ENCODE results near the gene TAF12. TPM values are rescaled to one million over a fixed set of nuclear protein-coding genes. Genes with fewer than 3 reads are reported as not detected.
"Not testable (repeated sequence)": the region's sequence is repeated elsewhere in the genome, so short reads cannot be mapped to it uniquely, and the experiment has no call there.

Gene TAF12, protein sequence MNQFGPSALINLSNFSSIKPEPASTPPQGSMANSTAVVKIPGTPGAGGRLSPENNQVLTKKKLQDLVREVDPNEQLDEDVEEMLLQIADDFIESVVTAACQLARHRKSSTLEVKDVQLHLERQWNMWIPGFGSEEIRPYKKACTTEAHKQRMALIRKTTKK
- polyA plus RNA-seq (44.7 to 56.9 TPM (median 45.2 TPM) in 3 replicates), polyA minus RNA-seq (6.4 to 22.3 TPM (median 22.0 TPM) in 3 replicates)
- 59.2 TPM for polyA plus RNA-seq (2011; ENCODE audit: low read depth)
- polyA plus RNA-seq (2011; cell fraction: cytosol; rRNA removed), result 44.1 and 53.6 TPM in 2 replicates
- 24.6 and 28.0 TPM in 2 replicates for polyA plus RNA-seq (2011; cell fraction: nucleus; rRNA removed)
- polyA plus RNA-seq (2012; ENCODE audit: low replicate concordance), result 35.3 and 35.8 TPM in 2 replicates
- polyA minus RNA-seq (2011; cell fraction: cytosol; rRNA and poly(A)+ RNA removed), result 14.6 TPM
- polyA minus RNA-seq (2011; cell fraction: nucleus; rRNA and poly(A)+ RNA removed), result 4.5 and 7.1 TPM in 2 replicates

DNA sequence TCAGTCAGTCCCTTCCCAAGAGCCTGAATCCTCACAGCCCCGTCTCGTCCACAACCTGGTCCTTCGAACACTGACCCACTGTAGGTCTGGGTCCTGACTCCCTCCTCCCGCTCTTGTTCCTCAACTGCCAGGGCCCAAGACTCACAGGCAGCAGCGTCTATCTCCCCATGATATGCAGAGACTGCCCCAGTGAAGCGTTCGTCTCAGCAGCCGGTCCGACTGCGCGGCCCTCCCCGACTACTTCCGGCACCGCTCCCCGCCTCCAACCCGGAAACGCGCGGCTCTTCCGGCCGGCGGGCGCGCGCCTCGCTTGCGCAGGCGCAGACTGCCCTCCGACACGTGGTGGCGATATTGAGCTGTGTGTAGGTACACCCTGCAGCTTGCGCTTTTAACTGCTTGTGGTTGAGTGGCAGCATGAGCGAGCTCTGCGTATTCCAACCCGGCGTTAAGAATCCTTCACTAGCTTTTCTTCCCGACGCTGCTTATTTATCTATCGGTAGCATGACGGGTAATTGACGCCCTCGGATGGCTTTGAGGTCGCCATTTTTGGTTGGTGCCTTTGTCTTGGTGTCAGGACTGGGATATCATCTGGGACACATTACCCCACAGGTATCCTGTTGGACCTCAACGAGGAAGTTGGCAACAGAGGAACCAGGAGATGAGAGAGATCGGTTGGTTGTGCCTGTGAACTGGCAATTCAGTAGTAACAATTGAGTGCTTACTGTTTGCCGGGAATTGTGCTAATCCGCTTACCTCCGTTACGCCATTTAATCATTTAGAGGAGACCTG, at the start of gene TAF12:
TAF12 (minus strand) TSS at position 221 of the 789 bp plus-strand sequence. CDS start 20,986 bp downstream, outside the sequence.
- H3K36me3 ChIP-seq (ENCODE audit: control insufficient read depth in 2 of 2, extremely low read depth in 1 of 2, insufficient read depth in 2 of 2, low read length in 2 of 2), result no peaks in the 10 kb centered on the region
- FAIRE-seq, result no peak

DNA sequence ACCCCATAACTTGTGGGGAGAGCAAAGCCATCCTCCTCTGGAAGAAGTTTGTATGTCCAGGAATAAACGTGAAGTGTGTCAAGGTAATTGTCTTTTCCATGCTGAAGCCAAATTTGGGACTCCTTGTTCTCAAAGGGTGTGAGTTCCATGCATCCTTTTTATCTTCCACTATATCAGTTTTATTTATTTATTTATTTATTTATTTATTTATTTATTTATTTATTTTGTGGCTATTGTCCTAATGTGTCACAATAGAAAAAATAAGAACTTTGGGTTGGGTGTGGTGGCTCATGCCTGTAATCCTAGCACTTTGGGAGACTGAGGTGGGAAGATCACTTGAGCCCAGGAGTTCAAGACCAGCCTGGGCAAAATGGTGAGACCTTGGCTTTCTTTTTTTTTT, 48.8 kb upstream of the TAF12 start:
- dilution Hi-C loops (cut with MboI; ENCODE audit: extremely low pct_ligation_motif_present, low sequenced_read_pairs); H3K9ac ChIP-seq (ENCODE audit: control insufficient read depth, extremely low read depth, insufficient read depth, low read length); FAIRE-seq; H3K27me3 ChIP-seq (ENCODE audit: control insufficient read depth, extremely low read depth, insufficient read depth, low read length); H3K4me1 ChIP-seq (ENCODE audit: control insufficient read depth, extremely low read depth, insufficient read depth, low read length); H3K9me1 ChIP-seq (ENCODE audit: control insufficient read depth, extremely low read depth, insufficient read depth, low read length); DNase-seq (ENCODE audit: low read depth, low spot score); H3K27ac ChIP-seq (ENCODE audit: control insufficient read depth, insufficient read depth, low read length); H2AFZ ChIP-seq (ENCODE audit: control insufficient read depth, low read length); H4K20me1 ChIP-seq (ENCODE audit: control insufficient read depth, extremely low read depth, insufficient read depth, low read length); H3K9me3 ChIP-seq (ENCODE audit: control insufficient read depth, low read depth, low read length); H3K79me2 ChIP-seq (ENCODE audit: control insufficient read depth, insufficient read depth, low read length); H3K4me3 ChIP-seq (ENCODE audit: control insufficient read depth in 2 of 3, extremely low read depth in 1 of 3, insufficient read depth in 2 of 3, low read depth in 1 of 3, low read length in 3 of 3); H3K4me2 ChIP-seq (ENCODE audit: control insufficient read depth, extremely low read depth, insufficient read depth, low read depth, low read length); H3K36me3 ChIP-seq (ENCODE audit: control insufficient read depth in 2 of 2, extremely low read depth in 1 of 2, insufficient read depth in 2 of 2, low read length in 2 of 2): not testable (repeated sequence)

More for the DNA sequence above, at the start of gene TAF12:
- Histone ChIP-seq H3K79me2 (ENCODE audit: control insufficient read depth, insufficient read depth, low read length) (peaks cover 19% of the 10 kb centered on the region), H3K27me3 (ENCODE audit: control insufficient read depth, extremely low read depth, insufficient read depth, low read length) (no peaks in the 10 kb centered on the region), H2AFZ (ENCODE audit: control insufficient read depth, low read length) (peak within 1 kb of the TSS; percentile 88), H3K4me1 (ENCODE audit: control insufficient read depth, extremely low read depth, insufficient read depth, low read length) (peaks cover 24% of the 10 kb centered on the region), H4K20me1 (ENCODE audit: control insufficient read depth, extremely low read depth, insufficient read depth, low read length) (no peaks in the 10 kb centered on the region), H3K9me3 (ENCODE audit: control insufficient read depth, low read depth, low read length) (no peaks in the 10 kb centered on the region), H3K4me2 (ENCODE audit: control insufficient read depth, extremely low read depth, insufficient read depth, low read depth, low read length) (peak within 1 kb of the TSS; percentile 93), H3K9ac (ENCODE audit: control insufficient read depth, extremely low read depth, insufficient read depth, low read length) (peak within 1 kb of the TSS; percentile 92), H3K27ac (ENCODE audit: control insufficient read depth, insufficient read depth, low read length) (peak within 1 kb of the TSS; percentile 98), H3K4me3 (ENCODE audit: control insufficient read depth in 2 of 3, extremely low read depth in 1 of 3, insufficient read depth in 2 of 3, low read depth in 1 of 3, low read length in 3 of 3) (peak within 1 kb of the TSS; percentile 83 to 86 (median 85)), H3K9me1 (ENCODE audit: control insufficient read depth, extremely low read depth, insufficient read depth, low read length) (no peaks in the 10 kb centered on the region)
- DNase-seq (ENCODE audit: low read depth, low spot score), result peak; percentile 88
- TF ChIP-seq EZH2 (IDR thresholded peaks at IDR 0.05; ENCODE audit: low read length), result no peak
- TF ChIP-seq, protein P1, sequence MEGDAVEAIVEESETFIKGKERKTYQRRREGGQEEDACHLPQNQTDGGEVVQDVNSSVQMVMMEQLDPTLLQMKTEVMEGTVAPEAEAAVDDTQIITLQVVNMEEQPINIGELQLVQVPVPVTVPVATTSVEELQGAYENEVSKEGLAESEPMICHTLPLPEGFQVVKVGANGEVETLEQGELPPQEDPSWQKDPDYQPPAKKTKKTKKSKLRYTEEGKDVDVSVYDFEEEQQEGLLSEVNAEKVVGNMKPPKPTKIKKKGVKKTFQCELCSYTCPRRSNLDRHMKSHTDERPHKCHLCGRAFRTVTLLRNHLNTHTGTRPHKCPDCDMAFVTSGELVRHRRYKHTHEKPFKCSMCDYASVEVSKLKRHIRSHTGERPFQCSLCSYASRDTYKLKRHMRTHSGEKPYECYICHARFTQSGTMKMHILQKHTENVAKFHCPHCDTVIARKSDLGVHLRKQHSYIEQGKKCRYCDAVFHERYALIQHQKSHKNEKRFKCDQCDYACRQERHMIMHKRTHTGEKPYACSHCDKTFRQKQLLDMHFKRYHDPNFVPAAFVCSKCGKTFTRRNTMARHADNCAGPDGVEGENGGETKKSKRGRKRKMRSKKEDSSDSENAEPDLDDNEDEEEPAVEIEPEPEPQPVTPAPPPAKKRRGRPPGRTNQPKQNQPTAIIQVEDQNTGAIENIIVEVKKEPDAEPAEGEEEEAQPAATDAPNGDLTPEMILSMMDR (optimal IDR thresholded peaks at IDR 0.05 in 1 of 3, IDR thresholded peaks at IDR 0.05 in 1 of 3, conservative IDR thresholded peaks at IDR 0.05 in 1 of 3; ENCODE audit: extremely low read depth in 1 of 3, insufficient read depth in 2 of 3, low read length in 3 of 3), result peak; percentile 24 to 77 (median 30)
- dilution Hi-C loops (cut with MboI; ENCODE audit: extremely low pct_ligation_motif_present, low sequenced_read_pairs), result no loop called here

All from keratinocyte (primary cell).